PC-3 (cell line): ENCODE results near the gene ADAMTS17.

Experiments
- EZH2phosphoT487 ChIP-seq: fragments of 300-600 bp; sonication (generic); IDR thresholded peaks from 2 replicates; pipeline ENCODE4 v1.6.1; 2018; ENCODE audit warnings: mild to moderate bottlenecking, antibody characterized with exemption, low read length, borderline replicate concordance
- TF ChIP-seq, protein P1 (sequence below): fragments of 300-600 bp; sonication (generic); conservative IDR thresholded peaks from 2 replicates; pipeline ENCODE4 v1.5.1; 2017; ENCODE audit warnings: antibody characterized with exemption, low read depth, mild to moderate bottlenecking, low read length

DNA sequence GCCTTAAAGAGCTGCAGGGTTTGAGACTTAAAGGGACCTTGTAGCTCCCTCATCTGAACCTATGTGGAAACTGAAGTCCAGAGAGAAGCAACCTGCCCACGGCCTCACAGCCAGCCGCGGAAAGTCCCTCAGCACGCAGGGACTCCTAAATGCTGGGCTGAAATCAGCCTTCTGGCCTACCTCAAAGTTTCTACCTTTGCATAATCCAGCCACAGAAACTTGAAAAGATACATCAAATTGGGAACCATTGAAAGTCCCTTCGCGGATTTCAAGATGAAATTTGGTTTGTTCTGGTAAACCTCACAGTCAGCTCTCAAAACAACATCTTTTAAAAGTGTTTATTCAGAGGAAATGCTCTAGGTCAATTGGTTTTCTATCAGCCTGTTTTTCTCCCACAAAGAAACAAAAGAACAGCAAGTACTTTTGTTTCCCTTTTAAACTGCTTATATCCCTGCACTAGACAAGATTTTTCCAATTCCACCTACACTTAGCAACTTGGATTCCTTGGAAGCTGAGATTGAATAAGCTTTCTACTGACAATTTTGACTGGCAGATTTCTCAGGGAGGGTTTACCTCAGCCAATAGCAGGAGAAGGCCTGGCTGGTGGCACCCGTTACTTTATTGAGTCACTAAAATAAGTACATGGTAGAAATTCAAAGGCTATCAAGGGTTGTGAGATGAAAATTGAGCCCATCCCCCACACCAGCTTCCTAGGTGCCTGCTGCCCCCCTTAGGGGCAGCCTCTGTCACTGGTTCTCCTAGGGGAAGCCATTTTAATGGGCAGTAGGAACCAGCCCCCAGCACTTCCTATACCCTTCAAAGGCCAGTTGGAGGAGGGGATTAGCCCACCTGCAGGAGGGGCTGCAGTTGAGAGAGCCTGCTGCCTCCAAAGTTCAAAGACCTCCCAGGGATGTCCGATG, 171.2 kb downstream of the ADAMTS17 start:
- TF ChIP-seq, protein P1, sequence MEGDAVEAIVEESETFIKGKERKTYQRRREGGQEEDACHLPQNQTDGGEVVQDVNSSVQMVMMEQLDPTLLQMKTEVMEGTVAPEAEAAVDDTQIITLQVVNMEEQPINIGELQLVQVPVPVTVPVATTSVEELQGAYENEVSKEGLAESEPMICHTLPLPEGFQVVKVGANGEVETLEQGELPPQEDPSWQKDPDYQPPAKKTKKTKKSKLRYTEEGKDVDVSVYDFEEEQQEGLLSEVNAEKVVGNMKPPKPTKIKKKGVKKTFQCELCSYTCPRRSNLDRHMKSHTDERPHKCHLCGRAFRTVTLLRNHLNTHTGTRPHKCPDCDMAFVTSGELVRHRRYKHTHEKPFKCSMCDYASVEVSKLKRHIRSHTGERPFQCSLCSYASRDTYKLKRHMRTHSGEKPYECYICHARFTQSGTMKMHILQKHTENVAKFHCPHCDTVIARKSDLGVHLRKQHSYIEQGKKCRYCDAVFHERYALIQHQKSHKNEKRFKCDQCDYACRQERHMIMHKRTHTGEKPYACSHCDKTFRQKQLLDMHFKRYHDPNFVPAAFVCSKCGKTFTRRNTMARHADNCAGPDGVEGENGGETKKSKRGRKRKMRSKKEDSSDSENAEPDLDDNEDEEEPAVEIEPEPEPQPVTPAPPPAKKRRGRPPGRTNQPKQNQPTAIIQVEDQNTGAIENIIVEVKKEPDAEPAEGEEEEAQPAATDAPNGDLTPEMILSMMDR = no peak
- no peak for TF ChIP-seq EZH2phosphoT487
